Measurements from ENCODE around the gene ITIH1. TPM values are rescaled to one million over a fixed set of nuclear protein-coding genes. Genes with fewer than 3 reads are reported as not detected.

Gene ITIH1
- polyA plus RNA-seq, 3 donors, result 0.28 TPM; not detected in 2

- DNase-seq (ENCODE audit: extremely low read depth in 1 of 11, low read depth in 9 of 11, low spot score in 4 of 11), result no peak
These were observed 53.3 kb downstream of the ITIH1 start, which contains the start of gene ITIH4 for GRCh38 chr3:52830535-52831258. Gene ITIH4, minus strand, starts transcription at chr3:52830672. Its CDS starts 30 bp downstream, at chr3:52830642.

GRCh38 chr3:52831500-52832301 is 54.3 kb downstream of the ITIH1 start:
- DNase-seq (ENCODE audit: extremely low read depth in 1 of 11, low read depth in 9 of 11, low spot score in 4 of 11), result no peak

GRCh38 chr3:52833202-52833601 is 55.8 kb downstream of the ITIH1 start:
- DNase-seq (ENCODE audit: extremely low read depth in 1 of 11, low read depth in 9 of 11, low spot score in 4 of 11), result no peak

- DNase-seq (ENCODE audit: extremely low read depth in 1 of 11, low read depth in 9 of 11, low spot score in 4 of 11), result peak in 2 of 11 donors; percentile 18 to 28
These were observed 57.6 kb downstream of the ITIH1 start, which contains the start of gene MUSTN1 for GRCh38 chr3:52834871-52835501. Gene MUSTN1, minus strand, starts transcription at chr3:52835019. Its CDS starts 71 bp downstream, at chr3:52834948.

GRCh38 chr3:52835766-52836470 is 58.5 kb downstream of the ITIH1 start:
- no peak for DNase-seq (ENCODE audit: extremely low read depth in 1 of 11, low read depth in 9 of 11, low spot score in 4 of 11)

- no peak for DNase-seq (ENCODE audit: extremely low read depth in 1 of 11, low read depth in 9 of 11, low spot score in 4 of 11)
These were observed 59.1 kb downstream of the ITIH1 start for GRCh38 chr3:52836471-52836845.

- DNase-seq (ENCODE audit: extremely low read depth in 1 of 11, low read depth in 9 of 11, low spot score in 4 of 11), result no peak
These were observed 59.6 kb downstream of the ITIH1 start for GRCh38 chr3:52836986-52837385.

- no peak for DNase-seq (ENCODE audit: extremely low read depth in 1 of 11, low read depth in 9 of 11, low spot score in 4 of 11)
These were observed 61.3 kb downstream of the ITIH1 start for GRCh38 chr3:52838561-52839267.

GRCh38 chr3:52839268-52839575 is 61.8 kb downstream of the ITIH1 start:
- no peak for DNase-seq (ENCODE audit: extremely low read depth in 1 of 11, low read depth in 9 of 11, low spot score in 4 of 11)

- DNase-seq (ENCODE audit: extremely low read depth in 1 of 11, low read depth in 9 of 11, low spot score in 4 of 11), result no peak
These were observed 62.6 kb downstream of the ITIH1 start for GRCh38 chr3:52839892-52840545.

- no peak for DNase-seq (ENCODE audit: extremely low read depth in 1 of 11, low read depth in 9 of 11, low spot score in 4 of 11)
These were observed 64.0 kb downstream of the ITIH1 start for GRCh38 chr3:52841211-52841980.

Other genes with a start within 250 kb of the ITIH1 start
- 100 to 1,000 TPM; 142 to 196 (median 165) TPM for gene NT5DC2, start 243.7 kb upstream of the ITIH1 start, polyA plus RNA-seq (ENCODE audit: insufficient read length in 3 of 3)
- gene UQCC5, start 241.0 kb upstream of the ITIH1 start, polyA plus RNA-seq (ENCODE audit: insufficient read length in 3 of 3), result 10 to 100 TPM; 17.4 to 28.2 (median 20.8) TPM
- 10 to 100 TPM; 56.3 to 65.6 (median 64.0) TPM for gene PBRM1, start 91.7 kb upstream of the ITIH1 start, polyA plus RNA-seq (ENCODE audit: insufficient read length in 3 of 3)
- 100 to 1,000 TPM in 2 of 3 donors, 10 to 100 TPM in 1; 92.5 to 109 (median 105) TPM for gene GNL3, start 91.6 kb upstream of the ITIH1 start, polyA plus RNA-seq (ENCODE audit: insufficient read length in 3 of 3)
- 100 to 1,000 TPM; 123 to 142 (median 127) TPM for gene GLT8D1, start 71.8 kb upstream of the ITIH1 start, polyA plus RNA-seq (ENCODE audit: insufficient read length in 3 of 3)
- 100 to 1,000 TPM; 148 to 176 (median 164) TPM for gene SPCS1, start 71.5 kb upstream of the ITIH1 start, polyA plus RNA-seq (ENCODE audit: insufficient read length in 3 of 3)
- gene NEK4, start 6.7 kb upstream of the ITIH1 start, polyA plus RNA-seq (ENCODE audit: insufficient read length in 3 of 3), result 10 to 100 TPM; 29.0 to 31.2 (median 29.2) TPM
- 1 to 10 TPM; 5.8 to 8.0 (median 7.2) TPM for gene ITIH3, start 17.2 kb downstream of the ITIH1 start, polyA plus RNA-seq (ENCODE audit: insufficient read length in 3 of 3)
- gene ITIH4, start 53.1 kb downstream of the ITIH1 start, polyA plus RNA-seq (ENCODE audit: insufficient read length in 3 of 3), result 10 to 100 TPM in 2 of 3 donors, 1 to 10 TPM in 1; 5.1 to 14.7 (median 10.2) TPM
- gene MUSTN1, start 57.4 kb downstream of the ITIH1 start, polyA plus RNA-seq (ENCODE audit: insufficient read length in 3 of 3), result 1 to 10 TPM in 1 of 3 donors, under 1 TPM in 2; 0.27 to 1.8 (median 0.79) TPM
- 10 to 100 TPM; 14.6 to 17.0 (median 15.9) TPM for gene STIMATE, start 119.9 kb downstream of the ITIH1 start, polyA plus RNA-seq (ENCODE audit: insufficient read length in 3 of 3)